GM12864 (cell line): Measurements from ENCODE around the gene HPS4.

Source experiments
- DNase-seq: peaks from one replicate; pipeline ENCODE4 v3.0.0-alpha.2; 2011; ENCODE audit warnings: low read depth
- H3K4me3 ChIP-seq: 2 replicates; pipeline ENCODE4 v1.5.1; 2011; ENCODE audit warnings: mild to moderate bottlenecking, low read depth, low read length, control low read depth
- CTCF ChIP-seq: IDR thresholded peaks from 2 replicates; pipeline ENCODE4 v1.5.1; 2011; ENCODE audit warnings: low read depth, mild to moderate bottlenecking, moderate library complexity, low read length, control low read depth, inconsistent platforms; ENCODE audit errors: missing control alignments

Gene HPS4

GRCh38 chr22:26450453-26451185 lies 33.0 kb downstream of the HPS4 start:
- TF ChIP-seq CTCF, result no peak
- no peak overlapping the region for H3K4me3 ChIP-seq
- no peak for DNase-seq

- H3K4me3 ChIP-seq, result no peak overlapping the region
- no peak for TF ChIP-seq CTCF
- DNase-seq, result no peak
These were observed 34.6 kb downstream of the HPS4 start for GRCh38 chr22:26448941-26449340.

- TF ChIP-seq CTCF, result no peak
- H3K4me3 ChIP-seq, result no peak overlapping the region
- no peak for DNase-seq
These were observed 35.2 kb downstream of the HPS4 start for GRCh38 chr22:26448334-26448733.

GRCh38 chr22:26447584-26448329 lies 35.8 kb downstream of the HPS4 start:
- DNase-seq, result no peak
- no peak overlapping the region for H3K4me3 ChIP-seq
- no peak for TF ChIP-seq CTCF

- no peak overlapping the region for H3K4me3 ChIP-seq
- TF ChIP-seq CTCF, result no peak
- no peak for DNase-seq
These were observed 36.6 kb downstream of the HPS4 start for GRCh38 chr22:26446808-26447515.

GRCh38 chr22:26445577-26446275 lies 37.9 kb downstream of the HPS4 start:
- no peak for DNase-seq
- no peak overlapping the region for H3K4me3 ChIP-seq
- no peak for TF ChIP-seq CTCF
